NCI-H460 (cell line): Measurements from ENCODE around the gene F2. TPM values are rescaled to one million over a fixed set of nuclear protein-coding genes. Genes with fewer than 3 reads are reported as not detected.

Source experiments
- small RNA-seq, 2 experiments: library from RNA; depleted of rRNA; stranded (forward); fragments of <200 nt; gene quantifications; one replicate each; pipeline ENCODE3, GENCODE V24; 2014
- total RNA-seq: library from RNA; depleted of rRNA; stranded (reverse); fragments of >200 nt; shearing (Covaris generic); gene quantifications from 2 replicates; pipeline ENCODE4 v1.2.3, GENCODE V29; 2014; rRNA removed

Gene F2
- total RNA-seq, 1 experiment from 2014 or later: not detected

Small RNA genes lying within 50 kb of the gene (small RNA-seq; reads per million reads assigned to genes)
- gene MIR5582: 0 to 0.18 reads per million in 2 experiments
- gene RF00573: 0 reads per million in 2 experiments
- 9.6 to 11.1 reads per million in 2 experiments for gene SNORD67

Other genes starting within 250 kb of the F2 start
- gene AMBRA1, start 125.2 kb upstream of the F2 start, total RNA-seq: 8.9 and 9.6 TPM in 2 replicates
- 1.9 and 2.2 TPM in 2 replicates for gene HARBI1, start 102.0 kb upstream of the F2 start, total RNA-seq
- 44.4 and 44.7 TPM in 2 replicates for gene ATG13, start 101.7 kb upstream of the F2 start, total RNA-seq
- gene ARHGAP1, start 18.6 kb upstream of the F2 start, total RNA-seq: 7.9 and 8.6 TPM in 2 replicates
- gene ZNF408, start 18.2 kb upstream of the F2 start, total RNA-seq: 5.9 TPM in 2 replicates
- 92.0 and 93.7 TPM in 2 replicates for gene CKAP5, start 127.1 kb downstream of the F2 start, total RNA-seq
- 0.54 and 0.81 TPM in 2 replicates for gene LRP4, start 199.3 kb downstream of the F2 start, total RNA-seq
- 14.5 and 16.4 TPM in 2 replicates for gene CSTPP1, start 217.5 kb downstream of the F2 start, total RNA-seq